KBM-7 (cell line): ENCODE data around the gene ZNF43.
"Not testable (repeated sequence)": the region's sequence is repeated elsewhere in the genome, so short reads cannot be mapped to it uniquely, and the experiment has no call there.

ENCODE experiments used
- DNase-seq: peaks from one replicate; pipeline ENCODE4 v3.0.0-alpha.2; 2015
- in situ Hi-C: fragments of 300-500 bp; cut with MboI; formaldehyde crosslinking; loops from 2 replicates; pipeline ENCODE4 v1.14.3; 2020; ENCODE audit warnings: low sequenced_read_pairs, low pct_unique_long_range_greater_than_20kb, mixed read lengths

ZNF43 gene

DNA sequence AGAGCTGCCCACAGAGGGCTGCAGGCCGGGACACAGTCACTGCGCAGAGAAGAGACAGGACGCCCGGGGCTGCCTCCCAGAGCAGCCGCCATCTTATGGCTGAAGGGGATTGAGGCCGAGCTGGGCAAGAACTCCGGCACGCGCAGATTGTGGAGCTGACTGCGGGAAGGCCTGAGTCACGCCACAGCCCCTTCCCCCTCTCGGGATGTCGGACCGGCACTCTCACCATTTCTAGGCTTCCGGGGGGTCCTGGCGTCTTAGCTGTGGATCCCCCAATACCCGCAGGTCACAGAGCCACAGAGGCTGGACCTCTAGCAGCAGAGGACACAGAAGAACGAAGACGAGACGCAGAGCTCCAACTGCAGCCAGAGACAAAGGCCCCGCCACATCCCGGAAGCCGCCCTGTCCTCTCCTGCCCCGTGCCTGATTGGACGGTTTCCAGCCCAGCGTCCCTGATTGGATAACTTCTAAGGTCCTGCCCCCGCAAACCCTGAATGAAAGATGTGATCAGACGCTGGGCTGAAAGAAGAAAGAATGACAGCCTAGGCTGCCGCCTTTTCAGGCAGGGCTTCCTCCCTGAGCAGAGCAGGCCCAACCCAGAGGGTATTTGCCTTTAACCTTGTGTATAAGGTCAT lies at the start of gene ZNF43:
Gene ZNF43 (minus strand): TSS at position 373 of the 635 bp plus-strand sequence. CDS start 144 bp downstream, at position 229.
- in situ Hi-C loops: no loop called here
- DNase-seq: no peak

GRCh38 chr19:21885516-21885915 lies 49.5 kb upstream of the ZNF43 start:
- DNase-seq, in situ Hi-C loops: not testable (repeated sequence)

DNA sequence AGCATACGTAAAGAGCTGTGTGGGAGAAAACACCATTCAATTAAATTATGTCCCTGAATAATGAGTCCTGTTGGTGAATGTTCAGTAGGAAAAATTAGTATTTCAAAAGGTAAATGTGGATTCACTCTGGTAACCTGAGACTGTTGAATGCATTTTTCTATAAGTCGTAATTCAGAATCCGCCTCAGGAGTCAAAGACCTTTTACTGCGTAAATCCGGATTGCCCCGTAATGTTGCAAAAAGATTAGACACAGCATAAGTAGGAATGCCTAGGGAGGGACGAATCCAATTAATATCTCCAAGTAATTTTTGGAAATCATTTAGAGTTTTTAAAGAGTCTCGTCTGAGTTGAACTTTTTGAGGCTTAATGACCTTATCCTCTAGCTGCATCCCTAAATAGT lies 48.8 kb upstream of the ZNF43 start:
- in situ Hi-C loops, DNase-seq: not testable (repeated sequence)

GRCh38 chr19:21883516-21883915 lies 47.5 kb upstream of the ZNF43 start:
- in situ Hi-C loops: no loop called here
- no peak for DNase-seq

GRCh38 chr19:21880761-21881160 lies 44.8 kb upstream of the ZNF43 start:
- DNase-seq, in situ Hi-C loops: not testable (repeated sequence)

GRCh38 chr19:21878646-21879045 lies 42.7 kb upstream of the ZNF43 start:
- in situ Hi-C loops: no loop called here
- DNase-seq: no peak

DNA sequence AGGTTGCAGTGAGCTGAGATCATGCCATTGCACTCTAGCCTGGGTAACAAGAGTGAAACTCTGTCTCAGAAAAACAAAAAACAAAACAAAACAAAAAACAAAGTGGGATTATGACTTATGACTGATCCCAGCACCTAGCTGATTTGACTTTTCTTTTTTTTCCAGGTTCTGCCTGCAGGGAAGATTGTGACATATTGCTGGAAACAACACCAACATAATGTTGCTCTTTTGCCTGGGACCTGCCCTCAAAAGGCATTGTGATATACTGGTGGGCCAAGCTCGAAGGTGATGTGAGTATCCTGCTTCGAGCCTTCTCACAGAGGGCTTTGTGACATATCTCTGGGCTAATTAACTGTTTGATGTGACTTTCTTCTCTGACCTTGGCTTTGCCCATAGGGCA lies 42.0 kb upstream of the ZNF43 start:
- no peak for DNase-seq
- in situ Hi-C loops: no loop called here

- in situ Hi-C loops, DNase-seq: not testable (repeated sequence)
These were observed 40.6 kb upstream of the ZNF43 start for GRCh38 chr19:21876608-21877007.

DNA sequence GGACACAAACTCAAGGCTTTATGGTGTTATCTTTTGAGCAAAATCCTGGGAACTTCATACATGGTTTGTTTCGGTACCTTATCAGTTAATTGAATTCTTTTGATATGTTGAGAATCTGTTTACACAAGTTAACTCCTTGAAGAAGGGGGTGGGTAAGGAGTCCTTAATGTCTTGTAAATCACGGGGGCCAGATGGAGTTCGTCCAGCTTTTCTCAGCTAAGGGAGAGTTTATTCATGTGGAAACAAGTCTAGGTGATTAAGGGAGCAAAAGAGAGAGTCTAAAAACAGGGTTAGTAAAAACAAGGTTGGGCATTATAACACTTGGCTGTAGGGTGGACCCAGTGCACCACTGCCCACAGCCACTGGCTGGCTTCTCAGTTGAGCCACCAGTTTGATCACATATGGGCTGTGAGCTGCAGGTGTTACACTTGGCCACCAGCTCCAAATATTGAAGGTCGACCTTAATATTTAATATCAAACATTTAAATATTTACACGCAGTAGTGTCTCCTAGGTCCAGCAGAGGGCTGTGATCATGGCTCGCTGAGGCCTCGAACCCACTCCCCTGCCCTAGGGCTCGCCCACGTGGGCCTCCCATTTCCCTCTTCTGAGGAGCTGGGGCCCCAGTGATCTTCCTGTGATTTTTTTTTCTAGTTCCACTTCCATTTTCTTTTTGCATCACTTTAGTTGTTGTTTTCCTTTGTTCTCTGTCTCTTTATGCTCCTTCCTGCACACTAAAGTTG lies 21.0 kb upstream of the ZNF43 start:
- in situ Hi-C loops: no loop called here
- no peak for DNase-seq

- in situ Hi-C loops: no loop called here
- no peak for DNase-seq
These were observed 15.8 kb upstream of the ZNF43 start for GRCh38 chr19:21851596-21852345.

- no peak for DNase-seq
- in situ Hi-C loops: no loop called here
These were observed 14.8 kb upstream of the ZNF43 start for GRCh38 chr19:21850656-21851255.

- DNase-seq: no peak
- in situ Hi-C loops: no loop called here
These were observed 12.7 kb upstream of the ZNF43 start for GRCh38 chr19:21848706-21849105.

DNA sequence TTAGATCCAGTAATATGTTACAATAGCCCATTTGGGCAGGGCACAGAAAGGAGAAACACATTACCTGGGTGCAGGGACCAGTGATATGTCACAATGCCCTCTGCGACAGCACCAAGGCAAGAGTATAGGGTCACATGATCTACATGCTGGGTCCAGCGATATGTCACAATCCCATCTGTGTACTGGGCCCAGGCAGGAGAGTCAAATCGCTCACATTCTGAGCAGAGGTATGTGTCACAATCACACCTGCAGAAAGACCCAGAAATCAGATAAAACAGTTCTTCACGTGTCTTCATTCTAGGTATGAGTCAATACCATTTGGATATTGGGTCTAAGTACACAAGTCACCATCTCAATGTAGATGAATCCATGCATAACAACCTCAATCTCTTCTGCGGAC lies 7.1 kb upstream of the ZNF43 start:
- in situ Hi-C loops: no loop called here
- no peak for DNase-seq

DNA sequence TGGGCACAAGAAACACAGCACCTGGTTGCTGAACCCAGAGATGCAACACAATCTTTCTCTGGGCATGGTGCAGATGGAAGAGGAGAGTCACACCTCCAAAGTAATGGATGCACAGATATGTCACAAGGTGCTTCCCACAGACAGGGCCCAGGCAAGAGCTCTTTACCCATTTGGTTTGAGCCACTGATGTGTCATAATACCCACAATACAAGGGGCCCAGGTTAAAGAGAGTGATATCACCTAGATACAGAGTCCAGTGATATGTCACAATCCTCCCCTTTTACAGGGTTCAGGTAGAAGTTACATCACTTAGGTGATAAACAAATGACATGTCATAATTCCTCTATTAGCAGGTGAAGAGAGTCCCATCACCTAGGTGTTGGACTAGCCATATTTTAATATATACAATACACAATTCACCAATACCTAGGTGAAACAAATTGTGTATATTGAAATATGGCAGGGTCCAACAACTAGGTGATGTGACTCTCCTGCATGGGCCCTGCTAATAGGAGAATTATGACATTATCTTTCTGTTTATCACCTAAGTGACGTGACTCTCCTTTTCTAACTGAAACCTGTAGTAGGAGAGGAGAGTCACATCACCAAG lies 5.6 kb upstream of the ZNF43 start:
- in situ Hi-C loops: no loop called here
- DNase-seq: no peak

DNA sequence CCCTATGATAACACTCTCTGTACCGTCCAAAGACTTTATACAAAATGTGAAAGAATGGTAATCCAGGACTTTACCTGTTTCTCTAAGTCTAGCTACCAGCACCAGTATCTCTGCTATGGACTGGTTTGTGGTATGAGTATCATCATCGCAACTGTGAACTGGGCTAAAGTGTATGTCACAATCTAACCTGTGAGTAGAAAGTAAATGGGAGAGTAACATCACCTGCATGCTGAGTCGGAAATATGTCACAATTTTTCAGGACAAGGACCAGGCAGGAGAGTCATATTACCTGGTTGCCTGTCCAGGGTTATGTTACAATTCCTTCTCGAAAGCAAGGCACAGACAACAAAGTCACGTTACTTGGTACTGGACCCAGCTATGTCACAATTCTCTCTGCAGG lies 5.1 kb upstream of the ZNF43 start:
- in situ Hi-C loops: no loop called here
- DNase-seq: no peak

- DNase-seq: no peak
- in situ Hi-C loops: no loop called here
These were observed 4.0 kb upstream of the ZNF43 start for GRCh38 chr19:21839976-21840375.

DNA sequence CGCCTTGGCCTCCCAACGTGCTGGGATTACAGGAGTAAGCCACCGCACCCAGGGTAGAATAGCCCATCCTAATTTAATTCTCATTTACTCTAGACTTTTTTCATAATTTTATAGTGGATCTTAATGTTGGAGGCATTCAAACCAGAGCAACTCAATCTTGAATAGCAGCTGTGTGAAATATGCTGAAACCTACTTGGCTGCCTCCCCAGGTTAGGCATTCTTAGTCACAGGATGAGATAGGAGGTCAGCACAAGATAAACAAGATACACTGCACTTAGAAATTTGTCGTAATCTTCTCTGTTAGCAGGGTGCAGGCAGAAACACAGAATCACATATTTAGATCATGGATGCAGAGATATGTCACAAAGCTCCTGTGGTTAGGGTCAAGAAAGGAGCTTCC lies 2.7 kb upstream of the ZNF43 start:
- DNase-seq: no peak
- in situ Hi-C loops: no loop called here

GRCh38 chr19:21835429-21835809 lies 563 bp downstream of the ZNF43 start:
- DNase-seq: no peak
- in situ Hi-C loops: no loop called here

DNA sequence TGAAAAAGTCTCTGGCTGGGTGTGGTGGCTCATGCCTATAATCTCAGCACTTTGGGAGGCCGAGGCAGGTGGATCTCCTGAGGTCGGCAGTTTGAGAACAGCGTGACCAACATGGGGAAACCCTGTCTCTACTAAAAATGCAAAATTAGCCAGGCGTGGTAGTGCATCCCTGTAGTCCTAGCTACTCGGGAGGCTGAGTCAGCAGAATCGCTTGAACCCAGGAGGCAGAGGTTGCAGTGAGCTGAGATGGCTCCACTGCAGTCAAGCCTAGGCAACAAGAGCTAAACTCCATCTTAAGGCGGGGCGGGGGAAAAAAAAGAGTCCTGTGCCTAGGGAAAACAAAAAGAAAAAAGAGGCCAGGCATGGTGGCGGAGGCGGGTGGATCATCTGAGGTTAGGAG lies 2.2 kb downstream of the ZNF43 start:
- in situ Hi-C loops: no loop called here
- no peak for DNase-seq
